Activated CD8-positive, alpha-beta memory T cell treated with anti-CD3 and anti-CD28 coated beads, Interleukin-2, amount 50 U/mL, for 4 hours (primary cell): ENCODE measurements around the gene AIG1.
A peak's percentile ranks its signal among the peaks of the same experiment; 100 is the strongest.
"Not testable (repeated sequence)": the region's sequence is repeated elsewhere in the genome, so short reads cannot be mapped to it uniquely, and the experiment has no call there.

ENCODE experiments used
- DNase-seq: peaks from one replicate; pipeline ENCODE4 v3.0.0-alpha.2; 2020

AIG1 gene

GRCh38 chr6:143059663-143060353, 881 bp upstream of the AIG1 start:
- DNase-seq = no peak

GRCh38 chr6:143060354-143060805, 309 bp upstream of the AIG1 start:
- peak; percentile 71 for DNase-seq

GRCh38 chr6:143061597-143062385, 1.1 kb downstream of the AIG1 start:
- DNase-seq = no peak

- DNase-seq = no peak
Measured at GRCh38 chr6:143062551-143062950, 1.9 kb downstream of the AIG1 start.

- no peak for DNase-seq
Measured at GRCh38 chr6:143063631-143064030, 2.9 kb downstream of the AIG1 start.

- DNase-seq = no peak
Measured at GRCh38 chr6:143064271-143064670, 3.6 kb downstream of the AIG1 start.

GRCh38 chr6:143064951-143065683, 4.4 kb downstream of the AIG1 start:
- no peak for DNase-seq

- no peak for DNase-seq
Measured at GRCh38 chr6:143068001-143068400, 7.3 kb downstream of the AIG1 start.

- DNase-seq = no peak
Measured at GRCh38 chr6:143074101-143074500, 13.4 kb downstream of the AIG1 start.

GRCh38 chr6:143074670-143075318, 14.1 kb downstream of the AIG1 start:
- DNase-seq = no peak

- DNase-seq = no peak
Measured at GRCh38 chr6:143078468-143079324, 18.0 kb downstream of the AIG1 start.

GRCh38 chr6:143079325-143079640, 18.6 kb downstream of the AIG1 start:
- no peak for DNase-seq

GRCh38 chr6:143082274-143082673, 21.6 kb downstream of the AIG1 start:
- DNase-seq = not testable (repeated sequence)

- DNase-seq = not testable (repeated sequence)
Measured at GRCh38 chr6:143084019-143084418, 23.3 kb downstream of the AIG1 start.

- not testable (repeated sequence) for DNase-seq
Measured at GRCh38 chr6:143087335-143087734, 26.6 kb downstream of the AIG1 start.

- no peak for DNase-seq
Measured at GRCh38 chr6:143087856-143088255, 27.2 kb downstream of the AIG1 start.

GRCh38 chr6:143090314-143091044, 29.8 kb downstream of the AIG1 start:
- no peak for DNase-seq

- DNase-seq = no peak
Measured at GRCh38 chr6:143092768-143093167, 32.1 kb downstream of the AIG1 start.

- DNase-seq = no peak
Measured at GRCh38 chr6:143093290-143093689, 32.6 kb downstream of the AIG1 start.

GRCh38 chr6:143096403-143096802, 35.7 kb downstream of the AIG1 start:
- DNase-seq = no peak

- DNase-seq = no peak
Measured at GRCh38 chr6:143097224-143097795, 36.6 kb downstream of the AIG1 start.
